GM12875 (cell line): ENCODE results near the gene HOXC10.

Experiments
- H3K4me3 ChIP-seq: one replicate; pipeline ENCODE4 v1.5.1; 2011; ENCODE audit warnings: low read depth, low read length, control low read depth
- CTCF ChIP-seq: IDR thresholded peaks from 2 replicates; pipeline ENCODE4 v1.5.1; 2011; ENCODE audit warnings: low read depth, mild to moderate bottlenecking, control low read depth, inconsistent platforms, low read length, moderate library complexity, borderline replicate concordance; ENCODE audit not compliant: insufficient read depth

Gene HOXC10

DNA sequence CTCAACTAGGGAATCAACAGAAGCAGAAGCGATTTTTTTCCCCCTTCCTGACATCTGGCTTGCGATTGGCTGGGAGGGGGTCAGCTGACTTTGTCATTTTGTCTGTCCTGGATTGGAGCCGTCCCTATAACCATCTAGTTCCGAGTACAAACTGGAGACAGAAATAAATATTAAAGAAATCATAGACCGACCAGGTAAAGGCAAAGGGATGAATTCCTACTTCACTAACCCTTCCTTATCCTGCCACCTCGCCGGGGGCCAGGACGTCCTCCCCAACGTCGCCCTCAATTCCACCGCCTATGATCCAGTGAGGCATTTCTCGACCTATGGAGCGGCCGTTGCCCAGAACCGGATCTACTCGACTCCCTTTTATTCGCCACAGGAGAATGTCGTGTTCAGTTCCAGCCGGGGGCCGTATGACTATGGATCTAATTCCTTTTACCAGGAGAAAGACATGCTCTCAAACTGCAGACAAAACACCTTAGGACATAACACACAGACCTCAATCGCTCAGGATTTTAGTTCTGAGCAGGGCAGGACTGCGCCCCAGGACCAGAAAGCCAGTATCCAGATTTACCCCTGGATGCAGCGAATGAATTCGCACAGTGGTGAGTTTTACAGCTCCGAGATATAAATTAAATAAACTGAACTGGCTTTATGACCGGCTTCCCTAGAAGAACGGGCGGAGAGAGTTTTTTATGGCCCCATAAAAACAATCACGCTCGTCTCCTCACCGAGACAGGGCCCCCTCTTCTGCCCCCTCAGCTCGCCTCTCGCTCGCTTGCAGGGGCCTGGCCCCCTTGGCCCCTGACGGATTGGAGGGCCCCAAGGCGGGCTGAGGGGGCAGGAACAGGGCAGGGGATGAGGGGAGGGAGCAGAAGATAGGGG lies 43.6 kb downstream of the HOXC10 start, which contains the start of gene HOXC6:
Gene HOXC6, plus strand, starts transcription at position 127 of the 888 bp plus-strand sequence. Its CDS starts 82 bp downstream, at position 209.
- H3K4me3 ChIP-seq = no peak within 1 kb of the TSS
- no peak for TF ChIP-seq CTCF

DNA sequence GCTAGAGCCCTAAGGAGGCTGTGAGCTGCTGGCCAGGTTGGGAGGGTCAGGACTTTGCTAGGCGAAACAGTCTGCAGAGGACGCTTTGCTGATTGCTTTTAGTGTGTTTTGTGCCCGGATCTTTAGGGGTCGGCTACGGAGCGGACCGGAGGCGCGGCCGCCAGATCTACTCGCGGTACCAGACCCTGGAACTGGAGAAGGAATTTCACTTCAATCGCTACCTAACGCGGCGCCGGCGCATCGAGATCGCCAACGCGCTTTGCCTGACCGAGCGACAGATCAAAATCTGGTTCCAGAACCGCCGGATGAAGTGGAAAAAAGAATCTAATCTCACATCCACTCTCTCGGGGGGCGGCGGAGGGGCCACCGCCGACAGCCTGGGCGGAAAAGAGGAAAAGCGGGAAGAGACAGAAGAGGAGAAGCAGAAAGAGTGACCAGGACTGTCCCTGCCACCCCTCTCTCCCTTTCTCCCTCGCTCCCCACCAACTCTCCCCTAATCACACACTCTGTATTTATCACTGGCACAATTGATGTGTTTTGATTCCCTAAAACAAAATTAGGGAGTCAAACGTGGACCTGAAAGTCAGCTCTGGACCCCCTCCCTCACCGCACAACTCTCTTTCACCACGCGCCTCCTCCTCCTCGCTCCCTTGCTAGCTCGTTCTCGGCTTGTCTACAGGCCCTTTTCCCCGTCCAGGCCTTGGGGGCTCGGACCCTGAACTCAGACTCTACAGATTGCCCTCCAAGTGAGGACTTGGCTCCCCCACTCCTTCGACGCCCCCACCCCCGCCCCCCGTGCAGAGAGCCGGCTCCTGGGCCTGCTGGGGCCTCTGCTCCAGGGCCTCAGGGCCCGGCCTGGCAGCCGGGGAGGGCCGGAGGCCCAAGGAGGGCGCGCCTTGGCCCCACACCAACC lies 44.8 kb downstream of the HOXC10 start:
- TF ChIP-seq CTCF = no peak

GRCh38 chr12:54030442-54030801 lies 45.5 kb downstream of the HOXC10 start:
- no peak for TF ChIP-seq CTCF
- no peak overlapping the region for H3K4me3 ChIP-seq

More for the DNA sequence above, 44.8 kb downstream of the HOXC10 start:
- no peak overlapping the region for H3K4me3 ChIP-seq

- H3K4me3 ChIP-seq = no peak overlapping the region
- TF ChIP-seq CTCF = no peak
These were observed 46.0 kb downstream of the HOXC10 start for GRCh38 chr12:54030889-54031471.

- no peak for TF ChIP-seq CTCF
- no peak overlapping the region for H3K4me3 ChIP-seq
These were observed 46.5 kb downstream of the HOXC10 start for GRCh38 chr12:54031480-54031879.

DNA sequence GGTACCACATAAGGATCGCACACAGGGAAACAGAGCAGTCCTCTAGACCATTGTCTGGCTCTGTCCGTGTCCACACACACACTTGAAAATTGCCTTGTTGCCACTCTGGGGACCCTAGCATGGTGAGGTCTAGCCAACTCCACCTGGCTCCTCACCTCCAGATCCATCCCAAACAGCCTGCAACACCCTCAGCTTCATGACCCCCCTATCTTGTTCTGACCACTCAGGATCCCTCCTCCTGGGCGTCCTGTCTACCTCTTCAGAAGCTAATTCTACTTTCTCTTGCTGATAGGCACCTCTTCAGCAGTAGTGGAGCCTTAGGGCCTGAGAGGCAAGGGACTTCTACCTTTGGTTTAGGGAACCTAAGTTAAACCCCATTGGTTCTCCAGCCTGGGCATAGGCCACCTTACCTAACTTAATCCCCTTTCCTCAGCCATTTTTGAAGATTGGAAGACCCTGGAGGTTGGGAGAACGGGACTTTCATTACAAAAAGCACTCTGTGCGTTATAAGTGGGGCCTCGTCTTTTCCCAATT lies 47.2 kb downstream of the HOXC10 start:
- TF ChIP-seq CTCF = no peak
- H3K4me3 ChIP-seq = no peak overlapping the region
